SU-DHL-6 (cell line): ENCODE measurements around the gene CLDN9.

Experiments
- CTCF ChIP-seq: fragments of 200-600 bp; sonication (generic); IDR thresholded peaks from one replicate; pipeline ENCODE4 v1.5.1; 2017; ENCODE audit warnings: antibody characterized with exemption, mild to moderate bottlenecking, low read length, moderate library complexity; ENCODE audit not compliant: insufficient read depth, poor library complexity, severe bottlenecking
- EZH2phosphoT487 ChIP-seq: fragments of 200-600 bp; sonication (generic), shearing (Covaris generic); conservative IDR thresholded peaks from 2 replicates; pipeline ENCODE4 v1.6.1; 2018; ENCODE audit warnings: mild to moderate bottlenecking, antibody characterized with exemption, low read length, moderate library complexity, mixed read lengths

GRCh38 chr16:2981899-2982250, 30.8 kb upstream of the CLDN9 start:
- TF ChIP-seq CTCF: no peak
- no peak for TF ChIP-seq EZH2phosphoT487
